GM23338 (cell line): ENCODE measurements around the gene NOP9. TPM values are rescaled to one million over a fixed set of nuclear protein-coding genes. Genes with fewer than 3 reads are reported as not detected.

Source experiments
- ATAC-seq: fragments of 200-7000 bp; cut with Tn5 transposase; 3 replicates; pipeline ENCODE4 v1.9.1; 2020
- DNase-seq: peaks from one replicate; pipeline ENCODE4 v3.0.0-alpha.2; 2015; ENCODE audit warnings: low spot score
- H2AFZ ChIP-seq: fragments of 200-600 bp; sonication (generic); 2 replicates; pipeline ENCODE4 v1.8.0; 2016; ENCODE audit warnings: antibody characterized with exemption, mild to moderate bottlenecking, moderate library complexity
- H3F3A ChIP-seq: fragments of 200-600 bp; sonication (generic); replicated peaks from 2 replicates; pipeline ENCODE4 v1.8.0; 2017; ENCODE audit warnings: antibody characterized with exemption, mixed run types, low read depth
- H3K27ac ChIP-seq: fragments of 200-600 bp; sonication (generic); 2 replicates; pipeline ENCODE4 v1.6.1; 2016; ENCODE audit warnings: low read depth
- H3K27me3 ChIP-seq: fragments of 200-600 bp; sonication (generic); 2 replicates; pipeline ENCODE4 v1.8.0; 2016; ENCODE audit warnings: mild to moderate bottlenecking, mixed run types, moderate library complexity; ENCODE audit not compliant: insufficient read depth
- H3K36me3 ChIP-seq: fragments of 200-600 bp; sonication (generic); 2 replicates; pipeline ENCODE4 v1.8.0; 2016; ENCODE audit warnings: mild to moderate bottlenecking; ENCODE audit not compliant: insufficient read depth
- H3K4me1 ChIP-seq: fragments of 200-600 bp; sonication (generic); 2 replicates; pipeline ENCODE4 v1.8.0; 2016; ENCODE audit warnings: mild to moderate bottlenecking, moderate library complexity; ENCODE audit not compliant: insufficient read depth
- H3K4me2 ChIP-seq: fragments of 200-600 bp; sonication (generic); 2 replicates; pipeline ENCODE4 v1.7.1; 2017; ENCODE audit warnings: mixed run types
- H3K4me3 ChIP-seq: fragments of 200-600 bp; sonication (generic); 2 replicates; pipeline ENCODE4 v1.6.1; 2016; ENCODE audit warnings: mixed run types
- H3K79me2 ChIP-seq: fragments of 200-600 bp; sonication (generic); replicated peaks from 2 replicates; pipeline ENCODE4 v1.8.0; 2017; ENCODE audit warnings: mild to moderate bottlenecking; ENCODE audit not compliant: insufficient read depth
- H3K9me2 ChIP-seq: fragments of 200-600 bp; sonication (generic); 2 replicates; pipeline ENCODE4 v1.8.0; 2017; ENCODE audit not compliant: insufficient read depth
- H4K20me1 ChIP-seq: fragments of 200-600 bp; sonication (generic); replicated peaks from 2 replicates; pipeline ENCODE4 v1.8.0; 2017; ENCODE audit warnings: mild to moderate bottlenecking; ENCODE audit not compliant: insufficient read depth
- H3K27ac Mint-ChIP-seq: 2 replicates; pipeline ENCODE4 v1.8.0; 2020; ENCODE audit warnings: inconsistent platforms, mild to moderate bottlenecking, moderate library complexity, mixed read lengths
- H3K27me3 Mint-ChIP-seq: 3 replicates; pipeline ENCODE4 v1.8.0; 2022; ENCODE audit warnings: low read depth, mild to moderate bottlenecking, moderate library complexity, mixed read lengths, inconsistent platforms; ENCODE audit not compliant: insufficient read depth, poor library complexity
- H3K36me3 Mint-ChIP-seq: 3 replicates; pipeline ENCODE4 v1.8.0; 2021; ENCODE audit warnings: low read depth, mild to moderate bottlenecking, inconsistent platforms, moderate library complexity, mixed read lengths
- H3K4me1 Mint-ChIP-seq: 3 replicates; pipeline ENCODE4 v1.8.0; 2020; ENCODE audit warnings: mild to moderate bottlenecking, inconsistent platforms, mixed read lengths
- H3K4me3 Mint-ChIP-seq: 3 replicates; pipeline ENCODE4 v1.8.0; 2021; ENCODE audit warnings: moderate library complexity, mild to moderate bottlenecking, inconsistent platforms, mixed read lengths
- H3K9me3 Mint-ChIP-seq: 3 replicates; pipeline ENCODE4 v1.8.0; 2020; ENCODE audit warnings: moderate library complexity, mild to moderate bottlenecking, inconsistent platforms, mixed read lengths
- CREB1 ChIP-seq: fragments of 250-450 bp; sonication (Bioruptor Pico); IDR thresholded peaks from 2 replicates; pipeline ENCODE4 v1.5.0; 2020; ENCODE audit warnings: low read depth, mild to moderate bottlenecking, moderate library complexity
- EZH2 ChIP-seq: fragments of 200-600 bp; sonication (generic); IDR thresholded peaks from one replicate; pipeline ENCODE4 v1.8.0; 2017; ENCODE audit warnings: antibody characterized with exemption, mild to moderate bottlenecking, low read depth; ENCODE audit not compliant: unreplicated experiment
- EZH2phosphoT487 ChIP-seq: fragments of 200-600 bp; sonication (generic); IDR thresholded peaks from one replicate; pipeline ENCODE4 v1.8.1; 2018; ENCODE audit warnings: antibody characterized with exemption; ENCODE audit not compliant: unreplicated experiment
- JUNB ChIP-seq: IDR thresholded peaks from one replicate; pipeline ENCODE4 v1.6.1; 2016; ENCODE audit warnings: antibody characterized with exemption; ENCODE audit not compliant: unreplicated experiment
- NANOG ChIP-seq: IDR thresholded peaks from 2 replicates; pipeline ENCODE4 v1.6.1; 2016; ENCODE audit warnings: antibody characterized with exemption, borderline replicate concordance
- STAT1 ChIP-seq: IDR thresholded peaks from one replicate; pipeline ENCODE4 v1.6.1; 2016; ENCODE audit warnings: antibody characterized with exemption; ENCODE audit not compliant: unreplicated experiment
- ZNF114 ChIP-seq: fragments of 250-450 bp; sonication (Bioruptor Pico); IDR thresholded peaks from 2 replicates; pipeline ENCODE4 v1.5.0; 2020; ENCODE audit warnings: mild to moderate bottlenecking, moderate library complexity
- polyA plus RNA-seq: library from polyadenylated mRNA; unstranded; fragments of >200 nt; fragmentation: Nextera tagmentation; extraction: Ambion mirVana; gene quantifications from 2 replicates; pipeline ENCODE4 v1.2.1, GENCODE V29; 2016
- total RNA-seq: library from RNA; depleted of rRNA; stranded (reverse); fragments of >200 nt; shearing (Covaris generic); gene quantifications from 2 replicates; pipeline ENCODE4 v1.2.3, GENCODE V29; 2014
- TF ChIP-seq, protein P1 (sequence below): IDR thresholded peaks from one replicate; pipeline ENCODE4 v1.6.1; 2018; ENCODE audit warnings: antibody characterized with exemption; ENCODE audit not compliant: unreplicated experiment
- TF ChIP-seq, protein P2 (sequence below): fragments of 250-450 bp; sonication (Bioruptor Pico); IDR thresholded peaks from 2 replicates; pipeline ENCODE4 v1.5.0; 2020; ENCODE audit warnings: mild to moderate bottlenecking, moderate library complexity
- TF ChIP-seq, protein P3 (sequence below): IDR thresholded peaks from 2 replicates; pipeline ENCODE4 v1.6.1; 2016; ENCODE audit warnings: antibody characterized with exemption

Gene NOP9
- total and polyA plus RNA-seq, 2 experiments from 2014 or later, result 7.9 to 32.8 TPM

DNA sequence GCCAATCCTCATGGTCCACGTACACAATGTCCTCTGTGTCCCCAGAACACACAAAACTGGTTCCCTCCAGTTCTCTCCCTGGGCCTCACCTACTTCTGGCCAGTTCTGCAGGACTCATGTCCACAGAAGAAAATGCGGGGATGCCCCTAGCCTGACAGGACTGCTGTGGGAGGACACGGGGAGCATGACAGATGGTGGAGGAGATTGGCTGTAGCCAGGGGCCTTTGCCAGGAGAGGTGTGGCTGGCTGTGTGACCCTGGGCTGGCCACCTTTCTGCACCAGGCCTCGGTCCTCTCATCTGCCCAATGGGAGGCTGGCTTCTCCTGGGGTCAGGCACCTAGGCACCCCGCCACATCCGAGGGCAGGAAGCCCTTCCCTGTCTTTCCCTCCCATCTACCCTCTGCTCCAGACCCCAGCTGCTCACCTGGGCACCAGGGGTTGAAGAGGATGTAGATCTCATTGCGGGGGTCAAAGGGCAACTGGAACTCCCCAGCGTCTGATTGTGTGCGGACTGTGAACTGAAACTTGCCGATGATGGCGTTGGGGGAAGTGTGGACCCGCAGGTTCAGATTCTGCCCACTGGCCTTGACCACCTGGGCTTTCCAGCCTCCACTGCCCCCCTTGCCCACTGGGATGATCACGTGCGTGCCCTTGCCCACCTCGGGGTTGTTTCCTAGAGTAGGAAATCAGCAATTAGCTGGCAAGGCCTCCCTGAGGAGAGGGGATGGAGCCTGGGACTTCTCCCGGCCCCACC lies 39.4 kb upstream of the NOP9 start:
- ATAC-seq (no peak), DNase-seq (no peak)
- Histone ChIP-seq H3K36me3 (no peaks in the 10 kb centered on the region), H3F3A (no peaks in the 10 kb centered on the region), H3K27me3 (no peaks in the 10 kb centered on the region), H3K79me2 (no peaks in the 10 kb centered on the region), H3K4me2 (no peak overlapping the region), H3K4me1 (no peaks in the 10 kb centered on the region), H4K20me1 (no peaks in the 10 kb centered on the region), H3K27ac (no peak overlapping the region), H3K4me3 (no peak overlapping the region), H2AFZ (no peak overlapping the region), H3K9me2 (no peaks in the 10 kb centered on the region)
- no peaks in the 10 kb centered on the region for H3K9me3 Mint-ChIP-seq
- H3K27me3 Mint-ChIP-seq, result peaks cover 13% of the 10 kb centered on the region
- peaks cover 7% of the 10 kb centered on the region; the same call in 2 of the 3 replicates for H3K4me1 Mint-ChIP-seq
- TF ChIP-seq, protein P1, sequence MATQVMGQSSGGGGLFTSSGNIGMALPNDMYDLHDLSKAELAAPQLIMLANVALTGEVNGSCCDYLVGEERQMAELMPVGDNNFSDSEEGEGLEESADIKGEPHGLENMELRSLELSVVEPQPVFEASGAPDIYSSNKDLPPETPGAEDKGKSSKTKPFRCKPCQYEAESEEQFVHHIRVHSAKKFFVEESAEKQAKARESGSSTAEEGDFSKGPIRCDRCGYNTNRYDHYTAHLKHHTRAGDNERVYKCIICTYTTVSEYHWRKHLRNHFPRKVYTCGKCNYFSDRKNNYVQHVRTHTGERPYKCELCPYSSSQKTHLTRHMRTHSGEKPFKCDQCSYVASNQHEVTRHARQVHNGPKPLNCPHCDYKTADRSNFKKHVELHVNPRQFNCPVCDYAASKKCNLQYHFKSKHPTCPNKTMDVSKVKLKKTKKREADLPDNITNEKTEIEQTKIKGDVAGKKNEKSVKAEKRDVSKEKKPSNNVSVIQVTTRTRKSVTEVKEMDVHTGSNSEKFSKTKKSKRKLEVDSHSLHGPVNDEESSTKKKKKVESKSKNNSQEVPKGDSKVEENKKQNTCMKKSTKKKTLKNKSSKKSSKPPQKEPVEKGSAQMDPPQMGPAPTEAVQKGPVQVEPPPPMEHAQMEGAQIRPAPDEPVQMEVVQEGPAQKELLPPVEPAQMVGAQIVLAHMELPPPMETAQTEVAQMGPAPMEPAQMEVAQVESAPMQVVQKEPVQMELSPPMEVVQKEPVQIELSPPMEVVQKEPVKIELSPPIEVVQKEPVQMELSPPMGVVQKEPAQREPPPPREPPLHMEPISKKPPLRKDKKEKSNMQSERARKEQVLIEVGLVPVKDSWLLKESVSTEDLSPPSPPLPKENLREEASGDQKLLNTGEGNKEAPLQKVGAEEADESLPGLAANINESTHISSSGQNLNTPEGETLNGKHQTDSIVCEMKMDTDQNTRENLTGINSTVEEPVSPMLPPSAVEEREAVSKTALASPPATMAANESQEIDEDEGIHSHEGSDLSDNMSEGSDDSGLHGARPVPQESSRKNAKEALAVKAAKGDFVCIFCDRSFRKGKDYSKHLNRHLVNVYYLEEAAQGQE, result no peak
- TF ChIP-seq ZNF114 (CRISPR knock-in tag), result no peak
- no peak for TF ChIP-seq EZH2phosphoT487
- TF ChIP-seq, protein P2, sequence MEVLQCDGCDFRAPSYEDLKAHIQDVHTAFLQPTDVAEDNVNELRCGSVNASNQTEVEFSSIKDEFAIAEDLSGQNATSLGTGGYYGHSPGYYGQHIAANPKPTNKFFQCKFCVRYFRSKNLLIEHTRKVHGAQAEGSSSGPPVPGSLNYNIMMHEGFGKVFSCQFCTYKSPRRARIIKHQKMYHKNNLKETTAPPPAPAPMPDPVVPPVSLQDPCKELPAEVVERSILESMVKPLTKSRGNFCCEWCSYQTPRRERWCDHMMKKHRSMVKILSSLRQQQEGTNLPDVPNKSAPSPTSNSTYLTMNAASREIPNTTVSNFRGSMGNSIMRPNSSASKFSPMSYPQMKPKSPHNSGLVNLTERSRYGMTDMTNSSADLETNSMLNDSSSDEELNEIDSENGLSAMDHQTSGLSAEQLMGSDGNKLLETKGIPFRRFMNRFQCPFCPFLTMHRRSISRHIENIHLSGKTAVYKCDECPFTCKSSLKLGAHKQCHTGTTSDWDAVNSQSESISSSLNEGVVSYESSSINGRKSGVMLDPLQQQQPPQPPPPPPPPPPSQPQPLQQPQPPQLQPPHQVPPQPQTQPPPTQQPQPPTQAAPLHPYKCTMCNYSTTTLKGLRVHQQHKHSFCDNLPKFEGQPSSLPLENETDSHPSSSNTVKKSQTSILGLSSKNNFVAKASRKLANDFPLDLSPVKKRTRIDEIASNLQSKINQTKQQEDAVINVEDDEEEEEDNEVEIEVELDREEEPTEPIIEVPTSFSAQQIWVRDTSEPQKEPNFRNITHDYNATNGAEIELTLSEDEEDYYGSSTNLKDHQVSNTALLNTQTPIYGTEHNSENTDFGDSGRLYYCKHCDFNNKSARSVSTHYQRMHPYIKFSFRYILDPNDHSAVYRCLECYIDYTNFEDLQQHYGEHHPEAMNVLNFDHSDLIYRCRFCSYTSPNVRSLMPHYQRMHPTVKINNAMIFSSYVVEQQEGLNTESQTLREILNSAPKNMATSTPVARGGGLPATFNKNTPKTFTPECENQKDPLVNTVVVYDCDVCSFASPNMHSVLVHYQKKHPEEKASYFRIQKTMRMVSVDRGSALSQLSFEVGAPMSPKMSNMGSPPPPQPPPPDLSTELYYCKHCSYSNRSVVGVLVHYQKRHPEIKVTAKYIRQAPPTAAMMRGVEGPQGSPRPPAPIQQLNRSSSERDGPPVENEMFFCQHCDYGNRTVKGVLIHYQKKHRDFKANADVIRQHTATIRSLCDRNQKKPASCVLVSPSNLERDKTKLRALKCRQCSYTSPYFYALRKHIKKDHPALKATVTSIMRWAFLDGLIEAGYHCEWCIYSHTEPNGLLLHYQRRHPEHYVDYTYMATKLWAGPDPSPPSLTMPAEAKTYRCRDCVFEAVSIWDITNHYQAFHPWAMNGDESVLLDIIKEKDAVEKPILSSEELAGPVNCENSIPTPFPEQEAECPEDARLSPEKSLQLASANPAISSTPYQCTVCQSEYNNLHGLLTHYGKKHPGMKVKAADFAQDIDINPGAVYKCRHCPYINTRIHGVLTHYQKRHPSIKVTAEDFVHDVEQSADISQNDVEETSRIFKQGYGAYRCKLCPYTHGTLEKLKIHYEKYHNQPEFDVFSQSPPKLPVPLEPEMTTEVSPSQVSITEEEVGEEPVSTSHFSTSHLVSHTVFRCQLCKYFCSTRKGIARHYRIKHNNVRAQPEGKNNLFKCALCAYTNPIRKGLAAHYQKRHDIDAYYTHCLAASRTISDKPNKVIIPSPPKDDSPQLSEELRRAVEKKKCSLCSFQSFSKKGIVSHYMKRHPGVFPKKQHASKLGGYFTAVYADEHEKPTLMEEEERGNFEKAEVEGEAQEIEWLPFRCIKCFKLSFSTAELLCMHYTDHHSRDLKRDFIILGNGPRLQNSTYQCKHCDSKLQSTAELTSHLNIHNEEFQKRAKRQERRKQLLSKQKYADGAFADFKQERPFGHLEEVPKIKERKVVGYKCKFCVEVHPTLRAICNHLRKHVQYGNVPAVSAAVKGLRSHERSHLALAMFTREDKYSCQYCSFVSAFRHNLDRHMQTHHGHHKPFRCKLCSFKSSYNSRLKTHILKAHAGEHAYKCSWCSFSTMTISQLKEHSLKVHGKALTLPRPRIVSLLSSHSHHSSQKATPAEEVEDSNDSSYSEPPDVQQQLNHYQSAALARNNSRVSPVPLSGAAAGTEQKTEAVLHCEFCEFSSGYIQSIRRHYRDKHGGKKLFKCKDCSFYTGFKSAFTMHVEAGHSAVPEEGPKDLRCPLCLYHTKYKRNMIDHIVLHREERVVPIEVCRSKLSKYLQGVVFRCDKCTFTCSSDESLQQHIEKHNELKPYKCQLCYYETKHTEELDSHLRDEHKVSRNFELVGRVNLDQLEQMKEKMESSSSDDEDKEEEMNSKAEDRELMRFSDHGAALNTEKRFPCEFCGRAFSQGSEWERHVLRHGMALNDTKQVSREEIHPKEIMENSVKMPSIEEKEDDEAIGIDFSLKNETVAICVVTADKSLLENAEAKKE (CRISPR knock-in tag), result no peak
- no peak for TF ChIP-seq STAT1
- TF ChIP-seq JUNB, result no peak
- TF ChIP-seq, protein P3, sequence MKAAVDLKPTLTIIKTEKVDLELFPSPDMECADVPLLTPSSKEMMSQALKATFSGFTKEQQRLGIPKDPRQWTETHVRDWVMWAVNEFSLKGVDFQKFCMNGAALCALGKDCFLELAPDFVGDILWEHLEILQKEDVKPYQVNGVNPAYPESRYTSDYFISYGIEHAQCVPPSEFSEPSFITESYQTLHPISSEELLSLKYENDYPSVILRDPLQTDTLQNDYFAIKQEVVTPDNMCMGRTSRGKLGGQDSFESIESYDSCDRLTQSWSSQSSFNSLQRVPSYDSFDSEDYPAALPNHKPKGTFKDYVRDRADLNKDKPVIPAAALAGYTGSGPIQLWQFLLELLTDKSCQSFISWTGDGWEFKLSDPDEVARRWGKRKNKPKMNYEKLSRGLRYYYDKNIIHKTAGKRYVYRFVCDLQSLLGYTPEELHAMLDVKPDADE, result no peak
- no peak for TF ChIP-seq NANOG
- no peak for TF ChIP-seq EZH2
- TF ChIP-seq CREB1 (CRISPR knock-in tag), result no peak
- no peaks in the 10 kb centered on the region for H3K36me3 Mint-ChIP-seq
- H3K4me3 Mint-ChIP-seq, result no peak overlapping the region; the same call in 2 of the 3 replicates
- no peak overlapping the region for H3K27ac Mint-ChIP-seq
